GM21367 (cell line): ENCODE measurements around the gene LRGUK.

Source experiments
- ATAC-seq: cut with Tn5 transposase; IDR thresholded peaks from one replicate; pipeline ENCODE4 v1.9.1; 2021; ENCODE audit not compliant: unreplicated experiment

The LRGUK gene

GRCh38 chr7:134126596-134126965 lies 559 bp upstream of the LRGUK start:
- no peak for ATAC-seq

DNA sequence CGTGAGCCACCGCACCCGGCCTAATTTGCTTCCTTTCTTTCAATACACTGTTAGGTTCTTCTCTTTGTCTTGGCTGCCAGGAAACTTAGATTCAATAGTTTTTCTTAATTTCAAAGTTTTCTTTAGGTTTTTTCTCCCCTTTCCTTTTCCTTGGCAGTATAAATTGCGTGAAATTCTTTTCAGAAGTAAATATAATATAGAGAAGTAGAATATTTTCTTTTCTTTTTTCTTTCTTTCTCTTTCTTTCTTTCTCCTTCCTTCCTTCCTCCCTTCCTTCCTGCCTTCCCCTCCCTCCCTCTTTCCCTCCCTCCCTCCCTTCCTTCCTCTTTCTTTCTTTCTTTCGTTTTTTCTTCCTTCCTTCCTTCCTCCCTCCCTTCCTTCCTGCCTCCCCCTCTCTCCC lies 1.7 kb downstream of the LRGUK start:
- ATAC-seq = no peak

GRCh38 chr7:134129856-134130523 lies 2.9 kb downstream of the LRGUK start:
- no peak for ATAC-seq

GRCh38 chr7:134134004-134134403 lies 6.9 kb downstream of the LRGUK start:
- ATAC-seq = no peak

DNA sequence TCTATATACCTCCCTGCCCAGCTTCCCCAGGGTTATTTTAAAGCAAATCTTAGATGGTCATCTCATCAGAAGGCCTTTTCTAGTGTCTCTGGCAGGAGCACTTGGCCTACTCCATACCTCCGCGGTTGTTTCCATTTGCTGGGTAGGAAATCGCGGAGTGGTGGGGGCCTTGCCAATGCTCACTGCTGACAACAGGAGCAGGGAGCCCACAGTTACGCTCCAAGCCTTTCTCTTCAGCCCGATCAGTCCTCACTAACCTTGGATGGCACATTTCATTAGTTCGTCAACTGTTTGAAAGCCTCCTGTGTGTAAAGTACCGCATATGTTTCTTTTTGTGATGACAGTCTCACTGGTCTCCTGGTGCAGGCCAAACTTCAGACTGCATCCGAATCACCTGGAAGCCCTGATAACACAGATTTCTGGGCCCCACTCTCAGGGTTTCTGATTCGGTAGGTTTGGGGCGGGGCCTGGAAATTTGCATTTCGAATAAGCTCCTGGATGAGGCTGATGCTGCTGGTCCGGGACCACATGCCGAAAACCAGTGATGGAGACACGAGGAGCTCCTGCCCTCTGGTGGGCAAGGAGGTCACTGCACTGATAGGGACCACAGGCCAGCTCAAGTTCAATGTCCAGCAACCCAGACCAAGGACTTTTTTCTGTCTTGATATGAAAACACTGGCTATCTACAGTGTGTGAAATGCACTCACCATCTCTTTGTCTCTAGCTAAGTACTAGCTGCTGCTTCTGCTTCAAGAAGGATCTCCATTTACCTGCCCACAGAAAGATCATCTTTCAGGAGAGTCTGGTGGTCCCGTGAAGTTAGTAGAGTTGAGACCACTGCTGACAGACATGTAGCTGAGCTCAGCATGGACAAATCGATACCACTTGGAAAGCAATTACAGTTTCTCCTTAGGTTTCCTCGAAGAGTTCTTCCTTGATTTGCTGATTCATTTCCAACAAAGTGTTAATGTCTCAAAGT lies 14.0 kb downstream of the LRGUK start:
- ATAC-seq = peak; percentile 91

- ATAC-seq = no peak
Observed at GRCh38 chr7:134141868-134142264, 14.7 kb downstream of the LRGUK start.

DNA sequence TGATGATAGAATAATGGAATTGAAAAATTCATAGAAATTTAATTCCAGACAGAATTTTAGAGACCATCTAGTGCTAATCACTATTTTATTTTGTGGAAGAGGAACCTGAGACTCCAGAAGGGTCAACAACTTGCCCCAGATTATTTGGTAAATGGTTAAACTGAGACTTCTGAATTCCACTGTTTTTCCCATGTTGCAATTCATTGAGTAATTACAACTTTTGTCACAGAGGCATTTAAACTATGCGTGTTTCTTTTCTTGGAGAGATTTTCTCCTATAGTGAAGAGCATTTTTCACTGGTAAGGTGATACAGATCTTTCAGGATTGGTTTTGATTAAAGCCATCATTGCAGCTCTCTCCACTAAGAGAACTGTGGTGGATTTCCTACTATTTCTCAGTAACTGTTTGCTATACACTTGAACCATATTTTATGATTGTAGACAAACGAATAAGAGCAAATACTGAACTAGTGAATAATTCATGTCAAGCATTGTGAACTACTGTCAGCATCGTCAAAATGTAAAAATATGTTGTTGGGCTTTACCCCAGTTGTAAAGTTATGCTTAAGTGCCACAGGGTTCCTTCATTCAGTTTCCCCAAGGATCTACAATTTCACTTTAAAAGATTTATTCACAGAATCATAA lies 26.5 kb downstream of the LRGUK start:
- no peak for ATAC-seq

GRCh38 chr7:134154581-134155130 lies 27.5 kb downstream of the LRGUK start:
- no peak for ATAC-seq

GRCh38 chr7:134155206-134155605 lies 28.1 kb downstream of the LRGUK start:
- ATAC-seq = peak; percentile 58

- no peak for ATAC-seq
Observed at GRCh38 chr7:134155871-134156270, 28.7 kb downstream of the LRGUK start.

- no peak for ATAC-seq
Observed at GRCh38 chr7:134165252-134165651, 38.1 kb downstream of the LRGUK start.

GRCh38 chr7:134167250-134167649 lies 40.1 kb downstream of the LRGUK start:
- ATAC-seq = no peak

DNA sequence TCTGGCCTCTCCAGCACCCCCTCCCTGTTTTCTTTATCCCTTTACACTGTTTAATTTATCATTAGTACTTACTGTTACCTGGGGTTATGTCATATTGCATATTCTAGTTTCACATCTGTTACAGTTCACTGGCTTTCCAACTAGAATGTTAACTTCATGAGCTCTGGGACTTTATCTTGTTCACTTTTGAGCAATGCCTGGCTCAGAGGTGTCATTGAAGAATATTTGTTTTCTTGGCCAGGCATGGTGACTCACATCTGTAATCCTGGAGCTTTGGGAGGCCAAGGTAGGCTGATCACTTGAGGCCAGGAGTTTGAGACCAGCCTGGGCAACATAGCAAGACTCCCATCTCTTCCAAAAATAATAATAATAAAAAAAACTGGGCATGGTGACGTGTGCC lies 40.7 kb downstream of the LRGUK start:
- no peak for ATAC-seq

DNA sequence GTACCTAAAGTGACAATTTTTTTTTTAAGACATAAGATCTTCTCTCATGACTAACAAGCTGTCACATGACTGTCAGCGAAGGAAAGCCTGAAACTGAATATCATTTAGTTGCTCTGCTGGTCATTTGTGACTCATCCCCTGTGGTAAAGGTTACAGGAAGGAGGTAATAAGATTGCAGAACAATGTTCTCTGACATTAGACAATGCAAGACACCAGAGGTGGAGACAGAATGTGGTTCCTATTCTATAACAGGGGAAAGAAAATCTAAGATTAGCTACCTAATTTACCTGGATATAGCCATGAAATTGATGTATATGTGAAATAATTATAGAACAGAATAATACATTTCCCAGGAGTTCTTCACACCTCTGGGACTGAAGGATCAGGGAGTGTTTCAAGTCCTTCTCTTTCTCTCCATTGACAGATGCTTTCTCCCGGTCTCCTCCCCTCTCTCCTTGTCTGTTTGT lies 47.7 kb downstream of the LRGUK start:
- peak; percentile 89 for ATAC-seq

GRCh38 chr7:134175334-134176036 lies 48.3 kb downstream of the LRGUK start:
- no peak for ATAC-seq

DNA sequence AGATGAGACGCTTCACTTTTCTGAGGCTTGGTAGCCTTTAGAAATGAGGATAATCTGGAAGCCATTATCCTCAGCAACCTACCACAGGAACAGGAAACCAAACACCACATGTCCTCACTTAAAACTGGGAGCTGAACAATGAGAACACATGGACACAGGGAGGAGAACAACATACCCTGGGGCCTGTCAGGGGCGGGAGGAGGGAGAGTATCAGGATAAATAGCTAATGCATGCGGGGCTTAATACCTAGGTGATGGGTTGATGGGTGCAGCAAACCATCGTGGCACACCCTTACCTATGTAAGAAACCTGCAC lies 48.9 kb downstream of the LRGUK start:
- ATAC-seq = no peak

- no peak for ATAC-seq
Observed at GRCh38 chr7:134179036-134180011, 52.2 kb downstream of the LRGUK start.

- no peak for ATAC-seq
Observed at GRCh38 chr7:134180376-134180775, 53.2 kb downstream of the LRGUK start.

- ATAC-seq = no peak
Observed at GRCh38 chr7:134182078-134182477, 54.9 kb downstream of the LRGUK start.

- no peak for ATAC-seq
Observed at GRCh38 chr7:134184767-134185166, 57.6 kb downstream of the LRGUK start.
